ENCODE data around the gene NFATC1.

The NFATC1 gene

DNA sequence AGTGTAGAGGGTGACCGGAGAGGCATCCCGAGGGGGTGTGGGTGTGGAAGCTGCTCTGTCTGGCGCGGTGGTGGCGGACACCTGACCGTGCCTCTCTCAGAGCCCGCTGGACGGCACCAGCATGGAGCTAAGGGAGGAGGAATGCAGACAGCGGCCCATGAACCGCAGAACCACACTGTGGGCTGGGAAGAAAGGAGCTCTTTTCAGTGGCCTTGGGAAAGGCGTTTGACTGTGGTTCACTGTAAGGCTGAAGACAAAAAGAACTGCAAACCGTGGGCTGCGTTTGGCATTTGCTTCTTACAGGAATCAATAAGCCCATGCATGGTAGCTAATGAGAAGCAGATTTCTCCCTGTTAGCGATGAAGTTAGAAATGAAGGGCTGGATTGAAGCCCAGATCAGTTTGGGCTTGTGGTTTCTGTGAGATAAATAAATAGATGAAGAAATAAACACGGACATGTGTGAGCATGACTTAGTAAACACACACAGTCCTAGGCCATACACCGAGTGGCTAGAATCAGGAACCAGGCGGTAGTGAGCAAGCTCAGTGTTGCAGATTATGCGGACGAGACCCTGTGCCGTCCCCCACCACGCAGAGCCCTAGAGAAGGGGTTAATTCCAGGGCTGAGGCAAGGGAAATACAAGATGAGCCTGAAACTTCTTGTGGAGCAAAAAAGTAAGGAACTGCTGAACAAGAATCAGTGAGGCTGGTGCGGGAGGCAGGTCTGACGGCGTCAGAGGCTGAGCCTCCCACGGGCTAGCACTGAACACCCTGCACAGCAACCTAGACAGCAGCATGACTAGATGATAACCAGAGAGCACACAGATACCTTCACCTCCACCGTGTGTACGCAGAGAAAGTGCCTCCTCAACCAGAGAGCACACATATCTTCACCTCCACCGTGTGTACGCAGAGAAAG, 29.3 kb upstream of the NFATC1 start:
- TF ChIP-seq REST (IDR thresholded peaks at IDR 0.05; ENCODE audit: insufficient read depth in 1 of 2, low read depth in 2 of 2, low read length in 2 of 2), result no peak
- no peak for TF ChIP-seq TAF1 (IDR thresholded peaks at IDR 0.05; ENCODE audit: borderline replicate concordance, insufficient read depth, low read length)
- no peak for TF ChIP-seq SIN3A (IDR thresholded peaks at IDR 0.05; ENCODE audit: borderline replicate concordance, insufficient read depth, low read length)
- TF ChIP-seq FOXP2 (optimal IDR thresholded peaks at IDR 0.05; ENCODE audit: borderline replicate concordance, extremely low read depth, extremely low read length, insufficient read depth), result no peak
- TF ChIP-seq POLR2AphosphoS5 (IDR thresholded peaks at IDR 0.05; ENCODE audit: low read depth, low read length), result no peak

GRCh38 chr18:79367480-79367879, 28.2 kb upstream of the NFATC1 start:
- TF ChIP-seq SIN3A (IDR thresholded peaks at IDR 0.05; ENCODE audit: borderline replicate concordance, insufficient read depth, low read length) (no peak), POLR2AphosphoS5 (IDR thresholded peaks at IDR 0.05; ENCODE audit: low read depth, low read length) (no peak), TAF1 (IDR thresholded peaks at IDR 0.05; ENCODE audit: borderline replicate concordance, insufficient read depth, low read length) (no peak), FOXP2 (optimal IDR thresholded peaks at IDR 0.05; ENCODE audit: borderline replicate concordance, extremely low read depth, extremely low read length, insufficient read depth) (no peak), REST (IDR thresholded peaks at IDR 0.05; ENCODE audit: insufficient read depth in 1 of 2, low read depth in 2 of 2, low read length in 2 of 2) (no peak)

DNA sequence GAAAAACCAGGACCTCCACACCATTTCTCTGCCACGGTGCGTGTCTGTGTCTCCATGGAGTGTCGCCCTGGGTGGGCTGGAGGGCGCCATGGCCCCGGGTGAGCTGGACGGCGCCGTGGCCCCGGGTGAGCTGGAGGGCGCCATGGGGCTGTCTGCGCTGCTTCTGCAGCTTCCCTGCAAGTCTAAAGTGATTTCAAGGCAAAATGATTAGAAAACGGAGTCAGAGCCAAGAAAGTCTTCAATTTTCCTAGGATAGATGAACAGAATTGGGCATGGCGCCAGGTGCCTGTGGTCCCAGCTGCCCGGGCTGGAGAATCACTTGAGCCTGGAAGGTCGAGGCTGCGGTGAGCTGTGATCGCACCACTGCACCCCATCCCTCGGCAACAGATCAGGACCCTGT, 27.7 kb upstream of the NFATC1 start:
- TF ChIP-seq POLR2AphosphoS5 (IDR thresholded peaks at IDR 0.05; ENCODE audit: low read depth, low read length) (no peak), SIN3A (IDR thresholded peaks at IDR 0.05; ENCODE audit: borderline replicate concordance, insufficient read depth, low read length) (no peak), TAF1 (IDR thresholded peaks at IDR 0.05; ENCODE audit: borderline replicate concordance, insufficient read depth, low read length) (no peak), REST (IDR thresholded peaks at IDR 0.05; ENCODE audit: insufficient read depth in 1 of 2, low read depth in 2 of 2, low read length in 2 of 2) (no peak), FOXP2 (optimal IDR thresholded peaks at IDR 0.05; ENCODE audit: borderline replicate concordance, extremely low read depth, extremely low read length, insufficient read depth) (no peak)

DNA sequence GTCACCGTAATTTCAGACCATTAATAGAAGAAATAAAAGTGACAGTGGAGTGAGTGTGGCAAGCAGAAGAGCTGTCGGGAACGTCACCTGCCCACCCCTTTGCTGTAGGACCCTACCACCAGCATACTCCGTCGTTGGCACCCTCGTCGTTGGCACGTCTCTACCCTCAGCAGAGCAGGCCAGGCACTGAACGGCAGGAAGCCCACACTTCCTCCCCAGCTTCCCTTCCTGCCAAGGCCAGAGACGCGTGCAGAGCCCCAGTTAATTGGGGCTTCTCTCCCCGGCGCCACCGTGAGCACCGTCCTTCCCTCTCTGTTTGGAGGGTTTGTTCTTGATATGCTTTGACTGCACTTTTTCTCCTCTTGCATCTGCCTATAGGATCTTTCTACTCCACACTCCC, 27.0 kb upstream of the NFATC1 start:
- TF ChIP-seq FOXP2 (optimal IDR thresholded peaks at IDR 0.05; ENCODE audit: borderline replicate concordance, extremely low read depth, extremely low read length, insufficient read depth), result no peak
- TF ChIP-seq SIN3A (IDR thresholded peaks at IDR 0.05; ENCODE audit: borderline replicate concordance, insufficient read depth, low read length), result no peak
- TF ChIP-seq POLR2AphosphoS5 (IDR thresholded peaks at IDR 0.05; ENCODE audit: low read depth, low read length), result no peak
- no peak for TF ChIP-seq TAF1 (IDR thresholded peaks at IDR 0.05; ENCODE audit: borderline replicate concordance, insufficient read depth, low read length)
- no peak for TF ChIP-seq REST (IDR thresholded peaks at IDR 0.05; ENCODE audit: insufficient read depth in 1 of 2, low read depth in 2 of 2, low read length in 2 of 2)
